Thoracic aorta (tissue), 2 donors: ENCODE data around the gene NMRK1. TPM values are rescaled to one million over a fixed set of nuclear protein-coding genes. Genes with fewer than 3 reads are reported as not detected.

Experiments
- ATAC-seq: fragments of 150-250 bp; one replicate; pipeline ENCODE4 v1.8.0; 2017; ENCODE audit warnings: low read depth; ENCODE audit not compliant: insufficient number of reproducible peaks, low FRiP score
- DNase-seq: peaks from one replicate; pipeline ENCODE4 v3.0.0-alpha.2; 2020; ENCODE audit warnings: low spot score
- H3K27ac ChIP-seq, 2 donors: fragments of 200-600 bp; sonication (generic); 1 replicate in 1 of 2; 2 replicates in 1 of 2; pipeline ENCODE4 v1.5.1; 2016; ENCODE audit warnings: mild to moderate bottlenecking in 2 of 2, moderate library complexity in 2 of 2
- H3K27me3 ChIP-seq: fragments of 200-600 bp; sonication (generic); replicated peaks from 2 replicates; pipeline ENCODE4 v1.6.0; 2016; ENCODE audit warnings: mild to moderate bottlenecking; ENCODE audit not compliant: insufficient read depth
- H3K36me3 ChIP-seq: fragments of 200-600 bp; sonication (generic); one replicate; pipeline ENCODE4 v1.5.1; 2016
- H3K4me1 ChIP-seq, 2 donors: fragments of 200-600 bp; sonication (generic); 1 replicate in 1 of 2; 2 replicates in 1 of 2; pipeline versions ENCODE4 v1.5.1 to v1.6.0; 2016; ENCODE audit warnings: low read depth in 2 of 2, mild to moderate bottlenecking in 1 of 2; ENCODE audit not compliant: control insufficient read depth in 1 of 2
- H3K4me3 ChIP-seq: fragments of 200-600 bp; sonication (generic); 2 replicates; pipeline ENCODE4 v1.5.1; 2016; ENCODE audit warnings: mild to moderate bottlenecking
- H3K9me3 ChIP-seq: fragments of 200-600 bp; sonication (generic); 2 replicates; pipeline ENCODE4 v1.5.1; 2016
- total RNA-seq, 2 donors: library from RNA; depleted of rRNA; stranded (reverse); fragments of >200 nt; gene quantifications; one replicate each; pipeline versions ENCODE4 v1.1.0 to v1.2.3, GENCODE V29; 2016
- TF ChIP-seq, protein P1 (sequence below): fragments of 200-600 bp; sonication (generic); IDR thresholded peaks from one replicate; pipeline ENCODE4 v1.5.1; 2019; ENCODE audit warnings: antibody characterized with exemption

Gene NMRK1
- total RNA-seq, 2 donors from 2014 or later, result 20.2 to 30.6 TPM

DNA sequence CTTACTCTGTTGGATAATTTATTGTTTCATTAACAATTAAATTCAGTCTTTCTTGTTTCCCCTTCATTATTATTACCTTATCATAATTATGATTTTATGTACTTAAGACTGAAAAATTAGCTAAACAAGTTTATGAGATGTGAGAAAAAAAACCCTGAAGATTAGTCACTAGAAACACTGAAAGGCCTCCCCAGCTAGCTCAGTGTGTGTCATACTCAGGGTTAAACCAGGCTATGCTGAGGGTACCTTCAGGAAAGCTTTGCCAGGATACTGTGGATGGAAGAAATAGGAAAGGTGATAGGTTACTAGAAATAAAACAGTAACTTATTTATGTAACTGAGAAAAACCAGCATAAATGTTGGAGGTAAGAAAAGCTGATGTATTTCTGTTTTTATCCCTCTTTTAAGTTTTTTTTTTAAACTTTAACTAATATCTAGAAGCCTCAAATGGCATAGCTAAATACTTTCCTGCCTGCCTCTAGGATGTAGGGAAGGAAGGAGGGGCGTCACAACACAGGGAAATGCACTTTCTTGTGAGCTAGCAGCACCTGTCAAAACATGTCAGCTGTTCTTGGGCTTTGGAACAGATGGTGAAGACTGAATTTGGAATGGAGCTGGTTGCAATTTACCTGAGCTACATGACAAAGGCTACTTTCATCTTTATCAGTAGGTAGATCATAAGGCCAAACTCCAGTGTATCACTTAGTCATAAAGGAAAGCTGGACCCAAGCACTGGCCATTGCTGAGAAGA, 24.2 kb downstream of the NMRK1 start:
- H3K36me3 ChIP-seq, result peaks cover 4% of the 10 kb centered on the region
- H3K27me3 ChIP-seq, result no peaks in the 10 kb centered on the region
- no peaks in the 10 kb centered on the region for H3K9me3 ChIP-seq
- H3K4me3 ChIP-seq, result no peak overlapping the region
- TF ChIP-seq, protein P1, sequence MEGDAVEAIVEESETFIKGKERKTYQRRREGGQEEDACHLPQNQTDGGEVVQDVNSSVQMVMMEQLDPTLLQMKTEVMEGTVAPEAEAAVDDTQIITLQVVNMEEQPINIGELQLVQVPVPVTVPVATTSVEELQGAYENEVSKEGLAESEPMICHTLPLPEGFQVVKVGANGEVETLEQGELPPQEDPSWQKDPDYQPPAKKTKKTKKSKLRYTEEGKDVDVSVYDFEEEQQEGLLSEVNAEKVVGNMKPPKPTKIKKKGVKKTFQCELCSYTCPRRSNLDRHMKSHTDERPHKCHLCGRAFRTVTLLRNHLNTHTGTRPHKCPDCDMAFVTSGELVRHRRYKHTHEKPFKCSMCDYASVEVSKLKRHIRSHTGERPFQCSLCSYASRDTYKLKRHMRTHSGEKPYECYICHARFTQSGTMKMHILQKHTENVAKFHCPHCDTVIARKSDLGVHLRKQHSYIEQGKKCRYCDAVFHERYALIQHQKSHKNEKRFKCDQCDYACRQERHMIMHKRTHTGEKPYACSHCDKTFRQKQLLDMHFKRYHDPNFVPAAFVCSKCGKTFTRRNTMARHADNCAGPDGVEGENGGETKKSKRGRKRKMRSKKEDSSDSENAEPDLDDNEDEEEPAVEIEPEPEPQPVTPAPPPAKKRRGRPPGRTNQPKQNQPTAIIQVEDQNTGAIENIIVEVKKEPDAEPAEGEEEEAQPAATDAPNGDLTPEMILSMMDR, result no peak
- peaks cover 7 to 8% of the 10 kb centered on the region in 2 donors for H3K4me1 ChIP-seq
- no peak for DNase-seq
- ATAC-seq, result no peak
- no peak overlapping the region for H3K27ac ChIP-seq

DNA sequence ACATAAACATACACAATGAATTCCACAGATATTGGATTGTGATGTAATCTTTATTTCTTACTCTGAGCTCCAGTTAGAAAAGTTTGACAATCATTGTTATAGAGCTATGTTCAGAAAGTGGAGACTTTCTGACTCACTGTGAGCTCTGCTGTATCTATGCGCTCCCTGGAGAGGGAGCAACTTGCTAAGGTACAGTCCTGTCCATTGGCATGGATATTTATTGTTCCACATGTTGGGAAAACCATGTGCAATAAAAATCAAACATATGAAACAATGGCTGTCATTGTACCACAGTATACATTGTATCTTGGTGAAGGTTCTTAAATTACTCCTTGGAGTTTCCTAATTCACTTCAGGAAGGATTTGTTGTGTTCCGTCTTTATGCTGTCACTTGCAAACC, 26.8 kb downstream of the NMRK1 start:
- no peaks in the 10 kb centered on the region for H3K9me3 ChIP-seq
- DNase-seq (no peak), ATAC-seq (no peak)
- H3K4me3 ChIP-seq, result no peak overlapping the region
- no peaks in the 10 kb centered on the region for H3K27me3 ChIP-seq
- peaks cover 7 to 8% of the 10 kb centered on the region in 2 donors for H3K4me1 ChIP-seq
- peaks cover 4% of the 10 kb centered on the region for H3K36me3 ChIP-seq
- H3K27ac ChIP-seq, result no peak overlapping the region
- TF ChIP-seq, protein P1, result no peak

DNA sequence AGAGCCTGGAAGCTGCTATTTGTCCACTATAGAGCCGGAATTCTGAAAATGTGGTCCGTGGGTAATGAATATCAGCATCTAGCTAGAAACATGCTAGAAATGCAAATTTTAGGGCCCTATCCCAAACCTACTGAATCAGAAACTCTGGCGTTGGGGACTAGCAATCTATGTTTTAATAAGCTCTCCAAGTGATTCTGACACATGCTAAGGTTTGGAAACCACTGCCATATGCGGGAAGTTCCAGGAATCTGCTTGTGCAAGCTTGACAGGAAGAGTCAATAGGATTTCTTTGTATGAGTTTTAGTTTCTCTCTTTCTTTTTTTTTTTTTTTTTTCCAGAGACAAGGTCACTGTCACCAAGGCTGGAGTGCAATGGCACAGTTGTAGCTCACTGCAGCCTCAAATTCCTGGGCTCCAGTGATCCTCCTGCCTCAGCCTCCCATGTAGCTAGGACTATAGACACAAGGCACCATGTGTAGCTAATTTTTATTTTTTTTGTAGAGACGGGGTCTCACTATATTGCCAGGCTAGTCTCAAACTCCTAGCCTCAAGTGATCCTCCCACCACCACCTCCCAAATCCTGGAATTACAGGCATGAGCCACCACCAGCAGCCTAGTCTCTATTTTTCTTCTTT, 33.5 kb downstream of the NMRK1 start:
- H3K27me3 ChIP-seq, result no peaks in the 10 kb centered on the region
- H3K4me1 ChIP-seq, result no peaks in the 10 kb centered on the region
- ATAC-seq, result no peak
- TF ChIP-seq, protein P1, result no peak
- no peaks in the 10 kb centered on the region for H3K9me3 ChIP-seq
- H3K4me3 ChIP-seq, result no peak overlapping the region
- no peak for DNase-seq
- no peaks in the 10 kb centered on the region for H3K36me3 ChIP-seq
- H3K27ac ChIP-seq, result no peak overlapping the region

DNA sequence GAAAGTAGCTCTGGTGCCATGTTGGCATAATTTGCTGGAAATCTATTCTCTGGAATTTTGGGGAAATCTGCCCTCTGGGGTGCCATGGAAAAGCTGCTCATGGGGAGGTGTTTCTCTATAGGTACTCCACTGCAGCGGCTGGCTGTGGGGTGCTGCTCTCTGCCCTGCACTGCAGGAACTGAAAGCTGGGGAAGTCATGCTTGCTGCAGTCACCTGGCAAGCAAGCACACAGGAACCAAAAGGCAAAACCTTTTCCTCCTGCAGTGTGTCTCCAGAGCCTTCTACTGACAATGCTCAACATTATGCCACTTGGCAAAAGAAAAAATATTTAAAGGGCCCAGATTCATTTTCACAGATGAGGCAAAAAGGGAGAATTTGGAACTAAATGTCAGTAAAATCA, 34.1 kb downstream of the NMRK1 start:
- TF ChIP-seq, protein P1, result no peak
- no peak for DNase-seq
- ATAC-seq, result no peak

DNA sequence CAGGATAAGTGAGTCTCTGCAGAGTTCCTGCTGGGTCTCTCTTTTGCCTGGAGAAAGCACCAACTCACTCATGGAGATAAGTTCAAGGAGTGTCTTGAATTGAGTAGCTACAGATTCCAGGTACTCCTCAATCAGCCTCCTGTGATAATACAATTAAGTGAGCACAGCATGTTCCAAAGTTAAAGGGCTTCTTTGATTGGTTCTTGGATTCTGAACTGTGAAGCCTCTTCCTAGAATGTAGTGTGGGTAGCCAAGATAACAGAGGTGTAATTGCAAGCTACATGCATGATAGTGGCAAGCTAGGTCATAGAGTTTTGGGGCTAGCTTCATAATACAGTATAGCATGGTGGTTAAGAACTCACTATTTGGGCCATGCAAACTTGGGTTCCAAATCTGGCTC, 36.7 kb downstream of the NMRK1 start:
- Histone ChIP-seq H3K4me3 (no peak overlapping the region), H3K4me1 (no peaks in the 10 kb centered on the region), H3K27me3 (no peaks in the 10 kb centered on the region), H3K27ac (no peak overlapping the region), H3K9me3 (no peaks in the 10 kb centered on the region), H3K36me3 (no peaks in the 10 kb centered on the region)
- DNase-seq (no peak), ATAC-seq (no peak)
- TF ChIP-seq, protein P1, result no peak

More for the DNA sequence above, 34.1 kb downstream of the NMRK1 start:
- H3K36me3 ChIP-seq, result no peaks in the 10 kb centered on the region
- H3K4me1 ChIP-seq, result no peaks in the 10 kb centered on the region
- no peaks in the 10 kb centered on the region for H3K27me3 ChIP-seq
- no peak overlapping the region for H3K4me3 ChIP-seq
- H3K9me3 ChIP-seq, result no peaks in the 10 kb centered on the region
- H3K27ac ChIP-seq, result no peak overlapping the region
